HCT116 (cell line): Measurements from ENCODE around the gene RPL26. TPM values are rescaled to one million over a fixed set of nuclear protein-coding genes. Genes with fewer than 3 reads are reported as not detected.

Source experiments
- ATAC-seq: fragments of 200-7000 bp; cut with Tn5 transposase; 2 replicates; pipeline ENCODE4 v1.9.1; 2020; ENCODE audit warnings: mild to moderate bottlenecking, moderate library complexity
- BruUV-seq: library from RNA; stranded (reverse); fragments of 400-500 nt; replicated peaks from 2 replicates; lab custom pipeline; 2021; lab: Mats Ljungman, UMichigan
- CTCF ChIA-PET: fragments of 300-600 bp; sonication (Branson Sonifier 250); formaldehyde crosslinking; loops from one replicate; lab custom pipeline; 2021; ENCODE audit warnings: antibody characterized with exemption; lab: Charles Lee
- POLR2A ChIA-PET: fragments of 300-600, 350-600 bp; sonication (Branson Sonifier 250); formaldehyde crosslinking; loops from one replicate; lab custom pipeline; 2021; ENCODE audit warnings: antibody characterized with exemption; lab: Charles Lee
- RAD21 ChIA-PET, 2 experiments: fragments of 300-600 bp; sonication (Branson Sonifier 250); formaldehyde crosslinking; loops; one replicate each; lab custom pipeline; 2023; ENCODE audit warnings: low total read pairs in 2 of 2; ENCODE audit not compliant: uncharacterized antibody in 2 of 2, unreplicated experiment in 2 of 2, low non-redundant PET in 1 of 2; lab: Charles Lee
- DNase-seq: peaks from one replicate; pipeline ENCODE4 v3.0.0-alpha.2; 2010; ENCODE audit warnings: low read depth, low spot score
- H2AFZ ChIP-seq: fragments of 200-600 bp; shearing (Covaris generic), sonication (generic); 2 replicates; pipeline ENCODE4 v1.6.1; 2017; ENCODE audit warnings: low read depth, mixed run types, mixed read lengths, antibody characterized with exemption, low read length; ENCODE audit not compliant: poor library complexity, severe bottlenecking
- H3K27ac ChIP-seq: 2 replicates; pipeline ENCODE4 v1.5.1; 2012; ENCODE audit warnings: low read depth, low read length
- H3K27me3 ChIP-seq: fragments of 200-600 bp; sonication (generic); 2 replicates; pipeline ENCODE4 v1.6.1; 2016; ENCODE audit warnings: mixed run types, low read length, mixed read lengths; ENCODE audit not compliant: insufficient read depth
- H3K36me3 ChIP-seq, 2 experiments: fragments of 200-500 bp in 1 of 2; fragments of 200-600 bp in 1 of 2; sonication (Bioruptor generic) in 1 of 2; sonication (generic) in 1 of 2; 2 replicates each; pipeline versions ENCODE4 v1.5.1 to v1.6.1; 2014 to 2016; ENCODE audit warnings: low read length in 2 of 2, inconsistent platforms in 1 of 2, mixed read lengths in 1 of 2, mixed run types in 1 of 2; ENCODE audit not compliant: insufficient read depth in 2 of 2, control insufficient read depth in 1 of 2
- H3K4me1 ChIP-seq, 2 experiments: fragments of 200-600 bp in 1 of 2; sonication (generic) in 1 of 2; 2 replicates each; pipeline versions ENCODE4 v1.5.1 to v1.6.1; 2012 to 2017; ENCODE audit warnings: low read length in 2 of 2, inconsistent platforms in 1 of 2, mild to moderate bottlenecking in 1 of 2, mixed read lengths in 1 of 2, mixed run types in 1 of 2, moderate library complexity in 1 of 2; ENCODE audit not compliant: insufficient read depth in 2 of 2, control insufficient read depth in 1 of 2
- H3K4me2 ChIP-seq: fragments of 200-600 bp; sonication (generic); 2 replicates; pipeline ENCODE4 v1.6.1; 2017; ENCODE audit warnings: mixed run types, low read length, mixed read lengths
- H3K4me3 ChIP-seq, 2 experiments: fragments of 200-600 bp in 1 of 2; sonication (generic) in 1 of 2; replicated peaks in 1 of 2; 2 replicates each; pipeline ENCODE4 v1.5.1; 2011 to 2016; ENCODE audit warnings: low read length in 2 of 2, control low read depth in 1 of 2, low read depth in 1 of 2, mild to moderate bottlenecking in 1 of 2, mixed read lengths in 1 of 2, mixed run types in 1 of 2
- H3K79me2 ChIP-seq: fragments of 200-600 bp; sonication (generic); 2 replicates; pipeline ENCODE4 v1.6.1; 2017; ENCODE audit warnings: mild to moderate bottlenecking, mixed run types, low read length, moderate library complexity, mixed read lengths; ENCODE audit not compliant: insufficient read depth
- H3K9ac ChIP-seq: fragments of 200-600 bp; sonication (generic); 2 replicates; pipeline ENCODE4 v1.6.1; 2016; ENCODE audit warnings: low read length, mixed read lengths
- H3K9me2 ChIP-seq: fragments of 200-600 bp; sonication (generic), shearing (Covaris generic); 2 replicates; pipeline ENCODE4 v1.6.1; 2017; ENCODE audit warnings: mixed run types, mild to moderate bottlenecking, moderate library complexity; ENCODE audit not compliant: insufficient read depth
- H3K9me3 ChIP-seq, 2 experiments: fragments of 200-500 bp in 1 of 2; fragments of 200-600 bp in 1 of 2; sonication (Bioruptor generic) in 1 of 2; sonication (generic) in 1 of 2; 2 replicates each; pipeline ENCODE4 v1.6.1; 2014 to 2017; ENCODE audit warnings: low read length in 2 of 2, mixed read lengths in 2 of 2, inconsistent platforms in 1 of 2, low read depth in 1 of 2, mild to moderate bottlenecking in 1 of 2, mixed run types in 1 of 2, moderate library complexity in 1 of 2; ENCODE audit not compliant: control insufficient read depth in 1 of 2, insufficient read depth in 1 of 2
- H4K20me1 ChIP-seq: fragments of 200-600 bp; sonication (generic), shearing (Covaris generic); 2 replicates; pipeline ENCODE4 v1.6.1; 2017; ENCODE audit warnings: mixed run types, mild to moderate bottlenecking, moderate library complexity; ENCODE audit not compliant: insufficient read depth
- CBX3 ChIP-seq: IDR thresholded peaks from 2 replicates; pipeline ENCODE4 v1.6.1; 2012; ENCODE audit warnings: low read depth
- EGR1 ChIP-seq: IDR thresholded peaks from 2 replicates; pipeline ENCODE4 v1.6.1; 2012; ENCODE audit warnings: low read depth
- FOSL1 ChIP-seq: IDR thresholded peaks from 2 replicates; pipeline ENCODE4 v1.6.1; 2012; ENCODE audit warnings: low read depth
- MAX ChIP-seq: IDR thresholded peaks from 2 replicates; pipeline ENCODE4 v1.6.1; 2012
- POLR2A ChIP-seq: IDR thresholded peaks from 2 replicates; pipeline ENCODE4 v1.7.0; 2011; ENCODE audit warnings: borderline replicate concordance; ENCODE audit not compliant: insufficient read depth, insufficient read length; ENCODE audit errors: extremely low read depth
- RAD21 ChIP-seq: IDR thresholded peaks from 2 replicates; pipeline ENCODE4 v1.6.1; 2012; ENCODE audit warnings: low read depth, mild to moderate bottlenecking
- REST ChIP-seq: IDR thresholded peaks from 2 replicates; pipeline ENCODE4 v1.6.1; 2012; ENCODE audit warnings: low read depth
- SP1 ChIP-seq: IDR thresholded peaks from 2 replicates; pipeline ENCODE4 v1.6.1; 2012; ENCODE audit warnings: low read depth
- YY1 ChIP-seq: IDR thresholded peaks from 2 replicates; pipeline ENCODE4 v1.6.1; 2011; ENCODE audit warnings: low read length, low read depth, moderate library complexity, mild to moderate bottlenecking; ENCODE audit not compliant: insufficient replicate concordance; ENCODE audit errors: extremely low read depth
- intact Hi-C: fragments of 100-400 bp; cut with micrococcal nuclease; formaldehyde crosslinking; loops from 2 replicates; pipeline ENCODE4 v1.10.0; 2022
- total RNA-seq: library from RNA; stranded (reverse); gene quantifications from one replicate; pipeline ENCODE4 v1.2.1, GENCODE V29; 2021; ENCODE audit not compliant: unreplicated experiment

The RPL26 gene
- total RNA-seq, 1 experiment from 2014 or later, result 2,603 TPM

GRCh38 chr17:8372422-8372821, 10.6 kb downstream of the RPL26 start (continued):
- TF ChIP-seq REST, result no peak
- TF ChIP-seq FOSL1, result no peak
- TF ChIP-seq SP1, result no peak
- TF ChIP-seq YY1, result no peak
- TF ChIP-seq POLR2A, result no peak

DNA sequence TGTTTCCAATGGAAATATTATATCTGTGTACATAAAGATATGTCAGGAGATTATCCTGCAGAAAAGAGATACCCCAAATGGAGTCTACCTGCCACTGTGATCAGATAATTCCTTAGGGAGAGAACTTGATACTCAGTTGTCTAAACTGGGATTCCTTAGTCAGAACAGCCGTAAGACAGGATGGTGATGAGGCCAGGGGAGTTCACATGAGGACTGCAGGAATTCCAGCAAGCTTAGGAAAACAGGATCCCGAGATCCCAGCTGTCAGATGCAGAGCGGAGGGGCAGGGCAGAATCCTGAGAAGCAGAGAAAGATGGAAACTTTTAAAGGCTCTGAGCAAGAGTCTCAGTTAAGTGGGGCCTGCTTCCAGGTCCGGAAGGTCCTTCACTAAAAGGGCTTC, 11.2 kb downstream of the RPL26 start:
- no TSS peak for BruUV-seq
- Histone ChIP-seq H3K4me1 (peaks cover 5 to 11% of the 10 kb centered on the region in 2 experiments; a peak in 3 of 4 replicates), H3K4me2 (no peak overlapping the region), H2AFZ (no peak overlapping the region), H3K27ac (no peak overlapping the region), H3K9me2 (no peaks in the 10 kb centered on the region), H3K4me3 (no peak overlapping the region), H4K20me1 (no peaks in the 10 kb centered on the region), H3K9ac (no peak overlapping the region), H3K79me2 (no peaks in the 10 kb centered on the region; the same call in 1 of the 2 replicates), H3K27me3 (no peaks in the 10 kb centered on the region), H3K9me3 (no peaks in the 10 kb centered on the region), H3K36me3 (0 out of 4 replicates have a peak, but pooled peaks cover 0 to 2% of the 10 kb centered on the region in 2 experiments)
- intact Hi-C loops, result loop anchor here (10.0 kb wide), 1 partner anchor 147 kb away; no protein-coding TSS in a partner anchor
- ChIA-PET POLR2A (no interaction called here), RAD21 (no interaction called here), CTCF (interaction anchor here (1.1 kb wide), 1 partner anchor 311 kb away, joined by 3 read pairs; no protein-coding TSS in a partner anchor)
- TF ChIP-seq CBX3 (no peak), RAD21 (no peak), EGR1 (no peak), MAX (no peak)
- DNase-seq (no peak), ATAC-seq (no peak)
